Activated gamma-delta T cell (primary cell): Measurements from ENCODE around the gene GREM2.

Experiments
- DNase-seq: peaks from one replicate; lab custom pipeline; 2025; lab: John Stamatoyannopoulos, UW

Gene GREM2

GRCh38 chr1:240500647-240501046, 111.3 kb downstream of the GREM2 start:
- no peak for DNase-seq

- DNase-seq, result no peak
These were observed 112.9 kb downstream of the GREM2 start for GRCh38 chr1:240499012-240499411.

- no peak for DNase-seq
These were observed 113.6 kb downstream of the GREM2 start for GRCh38 chr1:240498335-240498734.

GRCh38 chr1:240497908-240498307, 114.0 kb downstream of the GREM2 start:
- DNase-seq, result no peak

GRCh38 chr1:240496941-240497340, 115.0 kb downstream of the GREM2 start:
- DNase-seq, result no peak

GRCh38 chr1:240496356-240496755, 115.6 kb downstream of the GREM2 start:
- no peak for DNase-seq

- DNase-seq, result no peak
These were observed 116.4 kb downstream of the GREM2 start for GRCh38 chr1:240495601-240496000.

- no peak for DNase-seq
These were observed 119.0 kb downstream of the GREM2 start for GRCh38 chr1:240492832-240493440.

GRCh38 chr1:240491796-240492195, 120.2 kb downstream of the GREM2 start:
- DNase-seq, result no peak

- no peak for DNase-seq
These were observed 120.8 kb downstream of the GREM2 start for GRCh38 chr1:240491156-240491555.

- no peak for DNase-seq
These were observed 124.5 kb downstream of the GREM2 start for GRCh38 chr1:240487493-240487892.

GRCh38 chr1:240486611-240487010, 125.3 kb downstream of the GREM2 start:
- no peak for DNase-seq

GRCh38 chr1:240484804-240485443, 127.0 kb downstream of the GREM2 start:
- DNase-seq, result no peak

GRCh38 chr1:240478536-240478935, 133.4 kb downstream of the GREM2 start:
- DNase-seq, result no peak

- no peak for DNase-seq
These were observed 136.1 kb downstream of the GREM2 start for GRCh38 chr1:240475832-240476231.

GRCh38 chr1:240474133-240474614, 137.8 kb downstream of the GREM2 start:
- no peak for DNase-seq

GRCh38 chr1:240468656-240469055, 143.3 kb downstream of the GREM2 start:
- DNase-seq, result no peak

GRCh38 chr1:240467895-240468294, 144.1 kb downstream of the GREM2 start:
- DNase-seq, result no peak

- DNase-seq, result no peak
These were observed 145.4 kb downstream of the GREM2 start for GRCh38 chr1:240466509-240466908.

GRCh38 chr1:240465531-240465940, 146.4 kb downstream of the GREM2 start:
- no peak for DNase-seq

GRCh38 chr1:240464099-240464498, 147.9 kb downstream of the GREM2 start:
- no peak for DNase-seq

- DNase-seq, result no peak
These were observed 149.1 kb downstream of the GREM2 start for GRCh38 chr1:240462766-240463395.

GRCh38 chr1:240462277-240462676, 149.7 kb downstream of the GREM2 start:
- no peak for DNase-seq
